Mononuclear cell (primary cell): ENCODE data around the gene ZFPM1. TPM values are rescaled to one million over a fixed set of nuclear protein-coding genes. Genes with fewer than 3 reads are reported as not detected.

ENCODE experiments used
- H3K27me3 ChIP-seq: 2 replicates; pipeline ENCODE4 v1.6.0; 2011; ENCODE audit warnings: low read length, control low read depth; ENCODE audit not compliant: insufficient read depth
- H3K4me1 ChIP-seq: 2 replicates; pipeline ENCODE4 v1.5.1; 2011; ENCODE audit warnings: mild to moderate bottlenecking, low read length, control low read depth; ENCODE audit not compliant: insufficient read depth
- H3K4me3 ChIP-seq: 2 replicates; pipeline ENCODE4 v1.5.1; 2011; ENCODE audit warnings: mild to moderate bottlenecking, low read length, moderate library complexity
- H3K9me3 ChIP-seq: 2 replicates; pipeline ENCODE4 v1.5.1; 2011; ENCODE audit warnings: low read depth, mild to moderate bottlenecking, control low read depth, low read length
- total RNA-seq: library from RNA; depleted of rRNA; stranded (reverse); fragments of >200 nt; gene quantifications from one replicate; pipeline ENCODE4 v1.2.3, GENCODE V29; 2012

Gene ZFPM1
- total RNA-seq, 1 donor = 5.8 TPM

DNA sequence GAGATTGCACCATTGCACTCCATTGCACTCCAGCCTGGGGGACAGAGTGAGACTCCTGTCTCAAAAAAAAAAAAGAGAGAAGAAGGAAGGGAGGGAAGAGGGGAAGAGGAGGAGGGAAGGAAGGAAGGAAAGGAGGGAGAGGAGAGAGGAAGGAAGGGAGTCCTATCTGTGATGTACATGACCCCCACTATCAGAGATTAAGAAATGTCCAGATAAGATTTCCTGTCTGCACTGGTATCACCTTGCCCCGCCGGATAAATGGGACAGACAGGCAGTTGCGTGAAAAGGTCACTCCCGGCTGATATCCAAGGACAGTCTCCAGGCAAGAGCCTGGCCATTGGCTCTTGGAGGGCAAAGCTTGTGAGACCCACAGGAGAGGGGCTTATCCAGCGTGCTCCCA lies 5.2 kb upstream of the ZFPM1 start:
- Histone ChIP-seq H3K4me3 (no peak overlapping the region), H3K27me3 (no peaks in the 10 kb centered on the region), H3K4me1 (peaks cover 15% of the 10 kb centered on the region), H3K9me3 (no peaks in the 10 kb centered on the region)

DNA sequence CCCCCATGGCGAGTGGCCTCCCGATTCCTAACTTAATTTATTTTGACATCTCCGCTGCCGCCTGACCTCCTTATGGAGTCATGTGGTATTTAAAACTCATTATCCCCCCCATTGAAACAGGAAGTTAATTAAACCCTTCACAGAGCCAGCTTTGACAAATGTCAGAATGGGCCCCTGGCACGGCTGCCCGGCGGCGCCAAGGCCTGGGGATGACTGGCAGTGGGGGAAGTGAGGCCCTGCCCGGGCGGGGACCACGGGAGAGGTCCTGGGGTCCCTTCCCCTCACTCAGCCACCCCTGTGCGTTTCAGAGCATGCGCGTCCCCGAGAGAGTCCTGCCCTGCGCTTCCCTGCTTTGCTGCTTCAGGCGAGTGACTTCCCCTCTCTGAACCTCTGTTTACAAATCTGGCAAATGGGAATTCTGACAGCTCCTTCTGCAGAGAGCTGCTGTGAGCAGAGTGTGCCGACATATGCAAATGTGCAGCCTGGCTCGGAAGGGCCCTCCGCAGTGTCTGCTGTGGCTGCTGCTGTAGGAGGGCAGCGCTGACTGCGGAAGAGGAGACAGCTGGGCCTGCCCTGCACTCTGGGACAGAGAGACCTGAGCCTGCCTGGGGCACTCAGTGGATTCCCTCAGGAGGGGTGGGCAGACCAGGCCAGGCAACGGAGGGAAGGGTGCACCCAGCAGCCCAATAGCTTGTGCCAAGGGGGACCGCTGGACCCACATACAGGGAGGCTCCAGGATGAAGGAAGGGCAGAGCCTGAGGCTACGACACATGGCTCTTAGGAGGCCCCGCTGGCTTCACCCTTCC lies 4.4 kb upstream of the ZFPM1 start:
- no peaks in the 10 kb centered on the region for H3K27me3 ChIP-seq
- H3K4me3 ChIP-seq = no peak overlapping the region
- H3K4me1 ChIP-seq = peaks cover 10% of the 10 kb centered on the region
- no peaks in the 10 kb centered on the region for H3K9me3 ChIP-seq

DNA sequence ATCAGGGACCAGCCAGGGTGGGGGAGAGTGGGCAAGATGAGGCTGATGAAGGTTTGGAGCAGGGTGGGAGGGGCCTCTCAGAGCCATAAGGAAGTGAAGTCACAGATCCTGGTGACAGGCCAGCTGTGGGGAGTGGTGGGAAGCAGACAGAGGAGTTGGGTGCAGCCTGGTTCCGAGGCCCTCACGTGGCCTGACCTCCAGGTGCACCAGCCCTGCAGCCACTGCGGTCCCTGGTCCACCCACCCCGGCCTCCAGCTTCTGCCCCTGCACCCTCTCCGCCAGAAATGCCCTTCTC lies 3.9 kb upstream of the ZFPM1 start:
- Histone ChIP-seq H3K9me3 (no peaks in the 10 kb centered on the region), H3K4me1 (peaks cover 15% of the 10 kb centered on the region), H3K27me3 (peaks cover 5% of the 10 kb centered on the region), H3K4me3 (no peak overlapping the region)

DNA sequence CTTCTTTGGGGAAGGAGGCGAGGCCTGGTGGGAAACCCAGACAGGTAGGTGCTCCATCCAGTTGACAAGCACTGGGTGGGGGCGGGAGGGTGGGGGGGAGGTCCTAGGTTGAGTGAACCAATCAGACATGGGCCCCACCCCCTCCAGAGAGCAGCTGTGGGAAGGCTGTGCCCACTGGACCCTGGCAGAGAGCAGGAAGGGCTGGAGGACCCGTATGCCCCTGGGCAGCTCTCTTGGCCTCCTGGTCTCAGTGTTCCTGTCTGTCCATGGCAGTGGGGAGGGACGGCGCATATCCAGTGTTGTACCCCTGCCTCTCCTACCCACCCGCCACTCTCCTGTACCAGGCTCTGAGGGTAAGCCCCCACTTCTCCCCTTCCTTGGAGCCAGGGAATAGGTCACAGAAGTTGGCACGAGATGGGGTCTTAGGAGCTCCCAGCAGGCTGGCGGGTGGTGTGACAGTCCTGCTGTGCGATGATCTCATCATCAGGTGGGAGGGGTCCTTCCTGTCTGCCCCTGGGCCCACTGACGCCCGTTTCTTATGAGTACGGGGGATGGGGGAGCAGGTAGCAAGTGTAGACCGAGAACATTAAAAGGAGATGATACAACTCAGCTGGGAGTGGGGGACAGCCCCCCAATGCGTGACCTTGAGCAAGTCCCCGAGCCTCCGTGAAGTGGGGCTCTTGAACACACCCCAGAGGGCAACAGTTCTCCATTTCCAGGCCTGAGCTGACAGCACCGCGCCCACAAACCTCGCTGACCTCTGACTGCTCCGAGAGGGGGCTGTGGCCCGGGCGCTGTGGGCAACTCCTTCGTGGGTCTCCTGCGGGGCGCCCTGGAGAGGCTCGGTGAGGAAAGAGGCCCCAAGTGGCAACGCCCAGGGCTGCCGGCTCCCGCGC lies 1.2 kb upstream of the ZFPM1 start:
- peaks cover 38% of the 10 kb centered on the region for H3K4me1 ChIP-seq

DNA sequence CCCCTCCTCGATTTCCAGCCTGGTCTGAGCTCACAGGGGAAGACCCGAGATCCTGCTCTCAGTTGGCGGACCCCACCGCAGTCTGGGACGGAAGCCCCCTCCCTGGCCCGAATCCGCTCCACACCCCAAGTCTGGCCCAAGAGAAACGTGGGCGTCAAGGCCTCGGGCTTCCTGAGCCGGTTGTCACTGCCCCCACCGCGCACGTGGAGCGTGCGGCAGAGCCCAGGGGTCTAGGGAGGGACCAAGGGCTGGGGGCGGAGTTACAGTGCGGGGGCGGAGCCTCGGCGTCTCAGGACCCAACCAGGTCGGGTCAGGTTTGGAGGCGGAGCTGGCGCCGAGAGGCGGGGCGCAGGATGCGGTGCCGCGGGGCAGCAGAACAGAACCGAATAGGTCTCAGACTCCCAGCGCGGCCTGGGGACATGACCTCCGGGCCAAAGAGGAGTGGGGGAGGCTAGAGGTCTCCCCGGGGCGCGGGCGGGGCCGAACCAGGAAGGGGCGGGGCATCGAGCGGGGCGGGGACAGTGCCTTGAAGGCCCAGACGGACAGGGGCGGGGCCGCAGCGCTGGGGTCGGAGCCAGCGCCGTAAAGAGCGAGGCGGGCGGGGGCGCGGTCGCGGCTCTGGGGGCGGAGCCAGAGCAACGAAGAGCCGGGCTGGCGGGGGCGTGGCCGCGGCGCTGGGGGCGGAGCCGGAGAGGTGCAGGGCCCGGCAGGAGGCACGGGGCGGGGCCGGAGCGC lies 431 bp upstream of the ZFPM1 start:
- no peaks in the 10 kb centered on the region for H3K9me3 ChIP-seq
- peaks cover 24% of the 10 kb centered on the region for H3K27me3 ChIP-seq
- peak overlapping the region; percentile 41 for H3K4me3 ChIP-seq
- H3K4me1 ChIP-seq = peaks cover 44% of the 10 kb centered on the region

More for the DNA sequence above, 1.2 kb upstream of the ZFPM1 start:
- no peaks in the 10 kb centered on the region for H3K9me3 ChIP-seq
- peaks cover 21% of the 10 kb centered on the region for H3K27me3 ChIP-seq
- peak overlapping the region; percentile 41 for H3K4me3 ChIP-seq

DNA sequence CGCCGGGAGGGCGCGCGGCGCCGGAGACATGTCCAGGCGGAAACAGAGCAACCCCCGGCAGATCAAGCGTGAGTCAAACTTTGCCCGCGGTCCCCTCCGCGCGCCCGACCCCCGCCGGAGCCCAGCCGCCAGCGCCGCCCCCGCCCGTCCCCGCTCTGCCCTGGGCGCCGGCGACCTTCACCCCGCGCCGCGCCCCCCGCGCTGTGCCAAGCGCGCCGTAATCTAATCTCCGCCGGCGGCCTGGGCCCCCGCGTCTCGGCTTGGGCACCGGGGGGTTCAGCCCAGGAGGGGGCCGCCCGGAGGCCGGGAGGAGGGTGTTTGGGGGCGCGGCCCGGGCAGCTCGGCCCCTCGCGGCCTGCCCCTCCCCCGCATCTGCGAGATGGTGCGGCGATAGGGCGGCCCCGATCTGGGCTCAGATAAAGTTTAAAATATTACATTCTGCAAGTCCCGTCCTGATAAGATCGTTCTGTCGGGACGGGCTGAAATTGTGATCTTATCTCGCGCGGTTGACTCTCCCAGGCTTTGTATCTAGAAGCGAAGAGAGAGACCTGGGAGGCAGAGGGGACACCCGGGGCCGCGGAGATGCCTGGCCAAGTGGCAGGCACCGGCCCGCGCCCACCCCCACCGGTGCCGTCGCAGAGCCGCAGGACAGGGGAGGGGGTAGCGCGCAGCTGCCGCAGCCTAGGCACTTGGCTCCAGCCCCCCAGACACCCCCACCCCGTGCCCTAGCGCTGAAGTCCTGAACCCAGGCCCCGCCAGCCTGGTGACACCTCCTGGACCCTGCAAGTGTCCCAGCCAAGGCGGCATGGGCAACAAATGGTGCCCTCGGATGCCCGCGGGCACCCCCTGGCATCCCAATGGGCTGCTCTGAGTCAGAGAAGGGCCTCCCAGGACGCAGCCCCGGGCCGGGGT lies 787 bp downstream of the ZFPM1 start:
- Histone ChIP-seq H3K27me3 (peaks cover 24% of the 10 kb centered on the region), H3K4me1 (peaks cover 50% of the 10 kb centered on the region), H3K9me3 (no peaks in the 10 kb centered on the region), H3K4me3 (peak overlapping the region; percentile 43)

DNA sequence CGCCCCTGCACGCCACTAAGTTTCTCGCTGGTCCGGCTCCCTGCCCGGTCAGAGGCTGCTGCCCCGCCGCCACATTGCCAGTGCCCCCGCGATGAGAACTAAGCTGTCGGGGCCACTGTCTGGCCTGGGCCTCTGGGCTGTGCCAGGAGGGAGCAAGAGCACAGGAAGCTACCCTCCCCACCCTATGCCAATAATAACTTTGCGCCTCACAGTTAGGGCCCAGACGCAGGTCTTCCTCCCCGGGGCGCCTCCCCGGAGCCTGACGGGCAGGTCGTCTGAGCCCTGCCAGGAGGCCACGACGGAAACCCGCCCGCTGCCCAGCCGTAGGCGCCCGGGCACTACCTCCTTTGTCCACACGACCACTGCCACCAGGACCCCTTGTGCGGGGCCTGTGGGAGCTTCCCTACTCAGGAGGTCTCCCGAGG lies 1.5 kb downstream of the ZFPM1 start:
- Histone ChIP-seq H3K9me3 (no peaks in the 10 kb centered on the region), H3K27me3 (peaks cover 24% of the 10 kb centered on the region), H3K4me1 (peaks cover 54% of the 10 kb centered on the region), H3K4me3 (peak overlapping the region; percentile 43)

DNA sequence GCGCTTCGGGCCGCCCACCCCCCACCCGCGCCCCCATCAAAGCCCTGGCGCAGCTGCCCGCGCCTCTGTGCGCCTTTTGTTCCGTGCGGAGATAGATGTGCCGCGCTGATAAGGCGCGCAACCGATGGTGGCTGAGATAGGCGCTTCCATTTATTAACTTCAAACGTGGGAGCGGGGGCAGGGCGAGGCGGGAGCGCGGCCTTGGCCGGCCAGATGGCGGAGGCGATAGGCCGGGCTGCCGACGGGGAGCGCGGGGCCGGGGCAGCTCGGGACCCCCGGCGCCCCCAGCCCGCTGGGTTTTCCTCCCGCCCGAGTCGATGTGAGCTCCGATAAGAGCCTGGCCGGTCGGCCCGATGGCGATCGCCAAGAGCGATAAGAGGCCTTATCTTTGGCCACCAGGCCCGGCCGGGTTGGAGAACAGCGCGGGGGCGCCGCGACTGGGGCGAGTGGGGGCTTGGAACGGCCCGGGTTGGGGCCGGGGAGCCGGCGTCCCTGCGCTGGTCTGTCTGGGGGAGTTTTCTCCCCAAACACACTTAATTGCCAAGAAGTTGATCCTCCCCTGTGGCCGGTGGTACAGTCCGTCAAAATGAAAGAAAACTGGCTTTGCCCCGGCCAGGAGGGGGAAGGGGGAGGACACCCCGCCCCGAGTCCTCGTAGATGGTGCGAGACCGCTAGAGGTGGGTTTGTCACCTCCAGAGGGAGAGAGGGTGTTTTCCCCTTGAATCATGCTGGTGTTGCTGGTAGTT lies 2.7 kb downstream of the ZFPM1 start:
- H3K27me3 ChIP-seq = peaks cover 24% of the 10 kb centered on the region

DNA sequence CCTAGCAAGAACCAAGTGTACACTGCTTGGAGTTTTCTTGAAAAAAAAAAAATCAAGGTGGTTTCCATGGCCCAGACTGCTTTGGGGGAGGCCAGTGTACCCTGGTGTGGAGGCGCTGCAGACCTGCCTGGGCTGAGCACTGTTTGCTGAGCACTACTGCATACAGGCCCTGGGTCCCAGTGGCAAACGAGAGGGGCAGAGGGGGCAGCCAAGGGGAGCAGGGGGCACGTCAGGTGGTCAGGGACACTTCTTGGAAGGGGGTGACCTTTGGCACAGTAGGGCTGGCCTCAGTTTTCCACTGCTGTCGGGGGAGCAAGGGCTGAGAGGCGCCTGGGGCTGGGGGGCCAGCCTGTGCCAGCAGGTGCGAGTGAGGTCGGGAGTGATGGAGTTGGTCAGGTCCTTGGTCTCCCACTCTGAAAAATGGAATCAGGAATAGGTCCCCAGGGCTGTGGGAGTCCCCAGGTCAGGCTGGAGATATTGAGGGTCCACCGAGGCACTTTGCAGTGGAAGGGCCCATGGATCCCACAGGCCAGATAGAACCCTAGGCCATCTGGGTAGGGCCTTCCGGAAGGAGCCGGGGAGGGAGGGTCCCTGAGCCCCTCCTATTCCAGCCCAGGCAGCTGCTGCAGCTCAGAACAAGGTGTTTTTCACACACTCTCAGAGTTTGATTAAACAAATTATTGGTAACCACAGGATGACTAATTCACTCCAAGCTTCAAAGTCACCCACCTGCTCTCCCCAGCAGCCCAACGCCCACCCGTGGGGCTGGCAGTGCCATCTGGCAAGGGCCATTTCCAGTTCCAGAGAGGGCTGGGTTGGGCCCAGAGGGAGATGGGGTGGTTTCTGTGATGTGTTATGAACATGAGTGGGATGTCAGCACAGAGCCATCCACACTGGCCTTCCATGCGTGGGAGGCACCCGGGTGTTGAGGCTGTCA lies 3.5 kb downstream of the ZFPM1 start:
- Histone ChIP-seq H3K4me3 (peak overlapping the region; percentile 38), H3K4me1 (peaks cover 56% of the 10 kb centered on the region), H3K9me3 (no peaks in the 10 kb centered on the region), H3K27me3 (peaks cover 24% of the 10 kb centered on the region)

More for the DNA sequence above, 2.7 kb downstream of the ZFPM1 start:
- Histone ChIP-seq H3K9me3 (no peaks in the 10 kb centered on the region), H3K4me1 (peaks cover 54% of the 10 kb centered on the region), H3K4me3 (peak overlapping the region; percentile 38)

DNA sequence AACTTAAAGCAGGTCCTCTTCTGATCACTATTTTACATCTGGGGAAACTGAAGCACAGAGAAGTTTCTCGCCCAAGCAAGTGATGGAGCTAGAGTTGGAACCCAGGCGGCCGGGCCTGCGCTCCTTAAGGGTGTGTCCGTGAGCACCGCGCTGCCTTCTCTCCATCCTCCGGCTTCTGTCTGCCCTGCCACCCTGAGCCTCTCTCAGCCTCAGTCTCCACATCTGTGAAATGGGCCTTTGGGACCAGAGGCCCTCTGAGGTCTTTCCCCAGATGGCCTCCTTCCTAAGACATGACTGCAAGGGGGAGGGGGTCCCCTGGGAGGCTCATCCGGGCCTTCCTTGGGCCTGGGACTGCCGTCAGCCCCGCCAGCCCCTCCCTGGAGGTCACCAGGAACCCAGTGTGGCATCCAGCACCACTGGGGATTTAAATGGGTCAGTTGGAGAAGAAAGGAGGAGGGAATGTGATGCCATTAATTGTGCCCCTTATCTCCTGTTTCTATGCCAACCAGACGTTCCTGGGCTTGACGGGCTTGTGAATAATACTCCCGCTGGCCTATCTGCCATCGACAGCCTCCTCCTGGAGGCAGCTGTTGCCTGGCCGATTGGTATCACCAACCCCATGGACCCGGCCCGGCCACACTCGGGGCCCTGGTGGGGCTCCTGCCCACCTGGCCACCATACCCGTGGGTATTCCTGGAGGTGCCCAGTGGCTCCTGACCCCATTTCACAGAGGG lies 5.1 kb downstream of the ZFPM1 start:
- H3K4me3 ChIP-seq = no peak overlapping the region
- H3K4me1 ChIP-seq = peaks cover 61% of the 10 kb centered on the region
- no peaks in the 10 kb centered on the region for H3K9me3 ChIP-seq
- peaks cover 24% of the 10 kb centered on the region for H3K27me3 ChIP-seq

DNA sequence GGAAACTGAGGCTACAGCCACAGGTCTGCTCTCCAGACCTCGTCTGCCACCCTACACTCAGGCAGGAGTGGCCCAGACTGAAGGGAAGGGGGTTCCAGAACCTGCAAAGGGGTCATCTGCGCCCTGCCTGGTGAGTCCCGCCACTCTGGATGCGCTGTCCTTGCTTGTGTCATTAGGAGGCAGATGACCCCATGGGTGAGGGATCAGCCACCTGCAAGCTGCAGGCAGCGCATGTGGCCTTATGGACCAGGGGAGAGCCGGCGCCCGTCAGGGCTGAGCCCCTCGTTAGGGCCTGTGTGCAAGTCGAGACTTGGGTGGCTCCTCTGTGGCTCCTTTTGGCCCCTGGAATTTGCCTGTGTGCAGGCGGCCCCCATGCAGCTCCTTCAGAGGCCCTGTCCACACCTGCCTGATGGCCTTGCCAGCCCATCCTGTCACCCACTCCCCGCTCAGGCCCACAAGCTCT lies 5.7 kb downstream of the ZFPM1 start:
- no peaks in the 10 kb centered on the region for H3K9me3 ChIP-seq
- peaks cover 64% of the 10 kb centered on the region for H3K4me1 ChIP-seq
- no peak overlapping the region for H3K4me3 ChIP-seq
- peaks cover 23% of the 10 kb centered on the region for H3K27me3 ChIP-seq

DNA sequence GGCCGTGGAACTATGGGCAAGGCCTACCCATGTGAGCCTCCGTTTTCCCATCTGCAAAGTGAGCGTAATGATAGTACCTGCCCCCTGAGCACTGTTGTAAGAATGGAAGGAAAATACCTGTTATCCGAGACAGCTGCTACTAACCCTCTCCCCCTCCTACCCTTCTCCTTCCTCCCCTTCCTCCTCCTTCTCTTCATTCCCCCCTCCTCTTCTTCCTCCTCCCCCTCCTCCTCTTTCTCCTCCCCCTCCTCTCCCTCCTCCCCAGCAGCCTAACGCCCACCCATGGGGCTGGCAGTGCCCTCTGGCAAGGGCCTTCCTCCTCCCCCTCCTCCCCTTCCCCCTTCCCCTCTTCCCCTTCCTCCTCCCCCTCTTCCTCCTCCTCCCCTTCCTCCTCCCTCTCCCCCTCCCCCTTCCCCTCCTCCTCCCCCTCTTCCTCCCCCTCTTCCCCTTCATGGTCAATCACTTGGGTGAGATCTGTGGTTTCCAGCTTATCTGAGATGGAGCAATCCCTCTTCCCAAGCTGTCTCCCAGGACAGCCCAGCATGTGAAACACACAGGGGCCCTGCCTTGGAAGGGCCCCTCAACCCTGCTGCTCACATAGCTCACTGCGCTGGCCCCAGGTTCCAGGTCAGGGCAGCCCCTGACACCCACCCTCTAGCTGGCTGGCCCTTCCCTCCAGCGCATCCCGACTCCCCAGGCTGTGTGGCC lies 6.4 kb downstream of the ZFPM1 start:
- H3K9me3 ChIP-seq = no peaks in the 10 kb centered on the region
- H3K4me1 ChIP-seq = peaks cover 64% of the 10 kb centered on the region
- no peak overlapping the region for H3K4me3 ChIP-seq
- H3K27me3 ChIP-seq = peaks cover 16% of the 10 kb centered on the region
